Measurements from ENCODE around the gene DCAF17. TPM values are rescaled to one million over a fixed set of nuclear protein-coding genes. Genes with fewer than 3 reads are reported as not detected.

Gene DCAF17
- total and polyA plus RNA-seq, 4 donors: 2.5 to 10.4 (median 6.1) TPM

- H3K4me3 ChIP-seq (ENCODE audit: low read depth in 1 of 3, low read length in 3 of 3): no peak overlapping the region
- DNase-seq (ENCODE audit: low spot score): no peak
- peaks cover 0 to 2% (median 0%) of the 10 kb centered on the region in 4 donors for H3K4me1 ChIP-seq (ENCODE audit: control insufficient read depth in 4 of 4, insufficient read depth in 4 of 4, low read length in 3 of 4)
- no peak overlapping the region for H3K9ac ChIP-seq (ENCODE audit: low read depth in 1 of 2, low read length in 2 of 2)
- no peak overlapping the region for H3K27ac ChIP-seq (ENCODE audit: low read depth in 1 of 2, low read length in 2 of 2)
- H3K27me3 ChIP-seq (ENCODE audit: control insufficient read depth in 4 of 4, insufficient read depth in 4 of 4, low read length in 3 of 4): no peaks in the 10 kb centered on the region
- no peaks in the 10 kb centered on the region for H3K9me3 ChIP-seq (ENCODE audit: control insufficient read depth in 4 of 4, low read length in 3 of 4)
- TF ChIP-seq RXRA (IDR thresholded peaks at IDR 0.05): no peak
- TF ChIP-seq HNF4G (IDR thresholded peaks at IDR 0.05): no peak
- no peak for TF ChIP-seq HNF4A (conservative IDR thresholded peaks at IDR 0.05)
- TF ChIP-seq SP1 (IDR thresholded peaks at IDR 0.05): no peak
- TF ChIP-seq ZBTB33 (IDR thresholded peaks at IDR 0.05): no peak
- no peak for TF ChIP-seq YY1 (IDR thresholded peaks at IDR 0.05)
- no peak for TF ChIP-seq FOXA1 (IDR thresholded peaks at IDR 0.05)
- TF ChIP-seq JUND (IDR thresholded peaks at IDR 0.05): no peak
- TF ChIP-seq REST (IDR thresholded peaks at IDR 0.05): no peak
- TF ChIP-seq ATF3 (IDR thresholded peaks at IDR 0.05): no peak
- TF ChIP-seq EGR1 (IDR thresholded peaks at IDR 0.05; ENCODE audit: low read depth in 2 of 2): no peak
- TF ChIP-seq TAF1 (conservative IDR thresholded peaks at IDR 0.05): no peak
- 99% methylated on average over 1 of the region's 1 CpG for WGBS
- H3K36me3 ChIP-seq (ENCODE audit: control insufficient read depth in 4 of 4, insufficient read depth in 3 of 4, low read depth in 1 of 4, low read length in 3 of 4): no peaks in the 10 kb centered on the region
These were observed 26.4 kb upstream of the DCAF17 start for GRCh38 chr2:171407676-171408044.

GRCh38 chr2:171409436-171409971, 24.5 kb upstream of the DCAF17 start:
- TF ChIP-seq NR2F2 (IDR thresholded peaks at IDR 0.05): no peak
- no peak for TF ChIP-seq TAF1 (conservative IDR thresholded peaks at IDR 0.05)
- no peak for TF ChIP-seq ATF3 (IDR thresholded peaks at IDR 0.05)
- no peak for TF ChIP-seq RAD21 (IDR thresholded peaks at IDR 0.05)
- no peak for TF ChIP-seq FOXA1 (IDR thresholded peaks at IDR 0.05)
- TF ChIP-seq JUND (IDR thresholded peaks at IDR 0.05): no peak
- no peak for TF ChIP-seq YY1 (IDR thresholded peaks at IDR 0.05)
- no peak for TF ChIP-seq EGR1 (IDR thresholded peaks at IDR 0.05; ENCODE audit: low read depth in 2 of 2)
- TF ChIP-seq SP1 (IDR thresholded peaks at IDR 0.05): no peak
- TF ChIP-seq REST (IDR thresholded peaks at IDR 0.05): no peak
- no peak for TF ChIP-seq MAX (IDR thresholded peaks at IDR 0.05)
- no peak for TF ChIP-seq CTCF (IDR thresholded peaks at IDR 0.05; ENCODE audit: low read depth, low read length, missing input control)
- 74% methylated on average over 8 of the region's 8 CpGs for WGBS
- Histone ChIP-seq H3K4me1 (ENCODE audit: control insufficient read depth in 4 of 4, insufficient read depth in 4 of 4, low read length in 3 of 4) (peaks cover 0 to 2% (median 0%) of the 10 kb centered on the region in 4 donors), H3K9ac (ENCODE audit: low read depth in 1 of 2, low read length in 2 of 2) (no peak overlapping the region), H3K4me3 (ENCODE audit: low read depth in 1 of 3, low read length in 3 of 3) (peak overlapping the region in 2 of 3 donors; percentile 11 to 14), H3K9me3 (ENCODE audit: control insufficient read depth in 4 of 4, low read length in 3 of 4) (no peaks in the 10 kb centered on the region), H3K27ac (ENCODE audit: low read depth in 1 of 2, low read length in 2 of 2) (no peak overlapping the region), H3K27me3 (ENCODE audit: control insufficient read depth in 4 of 4, insufficient read depth in 4 of 4, low read length in 3 of 4) (no peaks in the 10 kb centered on the region), H3K36me3 (ENCODE audit: control insufficient read depth in 4 of 4, insufficient read depth in 3 of 4, low read depth in 1 of 4, low read length in 3 of 4) (no peaks in the 10 kb centered on the region)
- DNase-seq (ENCODE audit: low spot score): no peak

Data from liver (tissue), 9 donors.